ENCODE measurements around the gene IMPDH1.
A peak's percentile ranks its signal among the peaks of the same experiment; 100 is the strongest.

IMPDH1 gene

GRCh38 chr7:128383776-128384175, 26.0 kb downstream of the IMPDH1 start:
- TF ChIP-seq CTCF (IDR thresholded peaks at IDR 0.05; ENCODE audit: low read depth, low read length, missing control alignments), result no peak
- no peak for DNase-seq (ENCODE audit: low read depth)
- in situ Hi-C loops (cut with HindIII; ENCODE audit: low sequenced_read_pairs), result no loop called here
- no peak overlapping the region for H3K4me3 ChIP-seq (ENCODE audit: low read depth, low read length)

GRCh38 chr7:128381161-128381821, 28.5 kb downstream of the IMPDH1 start:
- in situ Hi-C loops (cut with HindIII; ENCODE audit: low sequenced_read_pairs), result no loop called here
- TF ChIP-seq CTCF (IDR thresholded peaks at IDR 0.05; ENCODE audit: low read depth, low read length, missing control alignments), result peak; percentile 61
- H3K4me3 ChIP-seq (ENCODE audit: low read depth, low read length), result no peak overlapping the region
- no peak for DNase-seq (ENCODE audit: low read depth)

- DNase-seq (ENCODE audit: low read depth), result no peak
- in situ Hi-C loops (cut with HindIII; ENCODE audit: low sequenced_read_pairs), result no loop called here
- no peak for TF ChIP-seq CTCF (IDR thresholded peaks at IDR 0.05; ENCODE audit: low read depth, low read length, missing control alignments)
- no peak overlapping the region for H3K4me3 ChIP-seq (ENCODE audit: low read depth, low read length)
These were observed 29.2 kb downstream of the IMPDH1 start for GRCh38 chr7:128380483-128381106.

GRCh38 chr7:128379900-128380479, 29.8 kb downstream of the IMPDH1 start:
- no peak overlapping the region for H3K4me3 ChIP-seq (ENCODE audit: low read depth, low read length)
- DNase-seq (ENCODE audit: low read depth), result no peak
- no peak for TF ChIP-seq CTCF (IDR thresholded peaks at IDR 0.05; ENCODE audit: low read depth, low read length, missing control alignments)
- in situ Hi-C loops (cut with HindIII; ENCODE audit: low sequenced_read_pairs), result no loop called here

- no peak overlapping the region for H3K4me3 ChIP-seq (ENCODE audit: low read depth, low read length)
- in situ Hi-C loops (cut with HindIII; ENCODE audit: low sequenced_read_pairs), result no loop called here
- TF ChIP-seq CTCF (IDR thresholded peaks at IDR 0.05; ENCODE audit: low read depth, low read length, missing control alignments), result no peak
- DNase-seq (ENCODE audit: low read depth), result no peak
These were observed 31.1 kb downstream of the IMPDH1 start for GRCh38 chr7:128378637-128379036.

GRCh38 chr7:128376077-128376476, 33.7 kb downstream of the IMPDH1 start:
- no peak overlapping the region for H3K4me3 ChIP-seq (ENCODE audit: low read depth, low read length)
- TF ChIP-seq CTCF (IDR thresholded peaks at IDR 0.05; ENCODE audit: low read depth, low read length, missing control alignments), result no peak
- no peak for DNase-seq (ENCODE audit: low read depth)
- in situ Hi-C loops (cut with HindIII; ENCODE audit: low sequenced_read_pairs), result no loop called here

Data from astrocyte of the cerebellum (primary cell).